Fibroblast of pulmonary artery (primary cell): ENCODE results near the gene CAPN10.

Experiments used
- DNase-seq: peaks from one replicate; pipeline ENCODE4 v3.0.0-alpha.2; 2010; ENCODE audit warnings: low read depth
- H3K4me3 ChIP-seq: replicated peaks from 2 replicates; pipeline ENCODE4 v1.5.1; 2011; ENCODE audit warnings: low read depth, mild to moderate bottlenecking, control low read depth, low read length, moderate library complexity
- TF ChIP-seq, protein P1 (sequence below): IDR thresholded peaks from 2 replicates; pipeline ENCODE4 v1.5.1; 2011; ENCODE audit warnings: mild to moderate bottlenecking, control low read depth, low read length, inconsistent platforms; ENCODE audit errors: missing control alignments

Gene CAPN10

DNA sequence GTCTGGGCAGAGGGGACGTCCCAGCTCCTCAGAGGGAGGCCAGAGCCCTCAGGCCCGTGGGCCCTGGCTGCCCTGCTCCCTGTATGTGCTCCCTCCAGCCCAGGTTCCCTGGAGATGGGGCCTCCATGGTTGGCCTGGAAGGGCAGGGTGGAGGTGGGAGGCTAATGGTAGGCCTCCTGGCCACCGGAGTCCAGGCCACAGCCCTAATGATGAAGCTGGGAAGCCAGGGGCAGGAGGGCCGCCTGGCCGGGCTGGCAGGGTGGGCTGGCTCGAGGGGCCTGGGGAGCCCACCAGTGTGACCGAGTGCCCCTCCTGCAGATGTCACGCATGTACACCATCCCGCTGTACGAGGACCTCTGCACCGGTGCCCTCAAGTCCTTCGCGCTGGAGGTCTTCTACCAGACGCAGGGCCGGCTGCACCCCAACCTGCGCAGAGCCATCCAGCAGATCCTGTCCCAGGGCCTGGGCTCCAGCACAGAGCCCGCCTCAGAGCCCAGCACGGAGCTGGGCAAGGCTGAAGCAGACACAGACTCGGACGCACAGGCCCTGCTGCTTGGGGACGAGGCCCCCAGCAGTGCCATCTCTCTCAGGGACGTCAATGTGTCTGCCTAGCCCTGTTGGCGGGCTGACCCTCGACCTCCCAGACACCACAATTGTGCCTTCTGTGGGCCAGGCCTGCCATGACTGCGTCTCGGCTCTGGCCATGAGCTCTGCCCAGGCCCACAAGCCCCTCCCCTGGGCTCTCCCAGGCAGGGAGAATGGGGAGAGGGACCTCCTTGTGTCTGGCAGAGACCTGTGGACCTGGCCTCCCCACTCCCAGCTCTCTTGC, 9.0 kb upstream of the CAPN10 start:
- DNase-seq = no peak
- H3K4me3 ChIP-seq = no peak overlapping the region
- TF ChIP-seq, protein P1, sequence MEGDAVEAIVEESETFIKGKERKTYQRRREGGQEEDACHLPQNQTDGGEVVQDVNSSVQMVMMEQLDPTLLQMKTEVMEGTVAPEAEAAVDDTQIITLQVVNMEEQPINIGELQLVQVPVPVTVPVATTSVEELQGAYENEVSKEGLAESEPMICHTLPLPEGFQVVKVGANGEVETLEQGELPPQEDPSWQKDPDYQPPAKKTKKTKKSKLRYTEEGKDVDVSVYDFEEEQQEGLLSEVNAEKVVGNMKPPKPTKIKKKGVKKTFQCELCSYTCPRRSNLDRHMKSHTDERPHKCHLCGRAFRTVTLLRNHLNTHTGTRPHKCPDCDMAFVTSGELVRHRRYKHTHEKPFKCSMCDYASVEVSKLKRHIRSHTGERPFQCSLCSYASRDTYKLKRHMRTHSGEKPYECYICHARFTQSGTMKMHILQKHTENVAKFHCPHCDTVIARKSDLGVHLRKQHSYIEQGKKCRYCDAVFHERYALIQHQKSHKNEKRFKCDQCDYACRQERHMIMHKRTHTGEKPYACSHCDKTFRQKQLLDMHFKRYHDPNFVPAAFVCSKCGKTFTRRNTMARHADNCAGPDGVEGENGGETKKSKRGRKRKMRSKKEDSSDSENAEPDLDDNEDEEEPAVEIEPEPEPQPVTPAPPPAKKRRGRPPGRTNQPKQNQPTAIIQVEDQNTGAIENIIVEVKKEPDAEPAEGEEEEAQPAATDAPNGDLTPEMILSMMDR = no peak

DNA sequence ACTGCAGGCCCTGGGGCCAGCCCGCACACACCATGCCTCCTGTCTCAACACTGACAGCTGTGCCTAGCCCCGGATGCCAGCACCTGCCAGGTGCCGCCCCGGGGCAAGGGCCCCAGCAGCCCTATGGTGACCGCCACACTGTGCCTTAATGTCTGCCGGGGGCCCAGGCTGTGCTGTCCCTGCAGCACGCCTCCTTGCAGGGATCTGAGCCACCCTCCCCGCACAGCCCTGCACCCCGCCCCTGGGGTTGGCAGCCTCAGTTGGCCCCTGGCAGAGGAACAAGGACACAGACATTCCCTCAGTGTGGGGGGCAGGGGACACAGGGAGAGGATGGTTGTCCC, 8.5 kb upstream of the CAPN10 start:
- no peak overlapping the region for H3K4me3 ChIP-seq
- no peak for DNase-seq
- TF ChIP-seq, protein P1 = no peak

DNA sequence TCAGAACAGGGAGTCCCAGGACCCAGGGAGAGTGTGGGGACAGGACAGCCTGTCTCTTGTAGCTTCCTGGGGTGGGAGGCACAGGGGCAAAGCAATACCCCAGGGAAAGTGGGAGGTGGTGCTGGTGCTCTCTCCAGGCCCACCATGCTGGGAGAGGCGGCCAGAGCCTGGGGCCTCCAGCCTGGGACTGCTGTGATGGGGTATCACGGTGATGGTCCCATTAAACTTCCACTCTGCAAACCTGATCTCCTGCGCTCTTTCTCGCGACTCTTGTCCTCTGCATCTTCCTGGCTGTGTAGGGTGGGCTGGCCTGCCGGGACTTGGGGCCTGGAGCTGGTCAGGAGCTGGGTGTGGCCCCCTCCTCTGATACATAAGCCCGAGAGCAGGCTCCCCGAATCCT, 8.0 kb upstream of the CAPN10 start:
- no peak for DNase-seq
- no peak overlapping the region for H3K4me3 ChIP-seq
- TF ChIP-seq, protein P1 = no peak

DNA sequence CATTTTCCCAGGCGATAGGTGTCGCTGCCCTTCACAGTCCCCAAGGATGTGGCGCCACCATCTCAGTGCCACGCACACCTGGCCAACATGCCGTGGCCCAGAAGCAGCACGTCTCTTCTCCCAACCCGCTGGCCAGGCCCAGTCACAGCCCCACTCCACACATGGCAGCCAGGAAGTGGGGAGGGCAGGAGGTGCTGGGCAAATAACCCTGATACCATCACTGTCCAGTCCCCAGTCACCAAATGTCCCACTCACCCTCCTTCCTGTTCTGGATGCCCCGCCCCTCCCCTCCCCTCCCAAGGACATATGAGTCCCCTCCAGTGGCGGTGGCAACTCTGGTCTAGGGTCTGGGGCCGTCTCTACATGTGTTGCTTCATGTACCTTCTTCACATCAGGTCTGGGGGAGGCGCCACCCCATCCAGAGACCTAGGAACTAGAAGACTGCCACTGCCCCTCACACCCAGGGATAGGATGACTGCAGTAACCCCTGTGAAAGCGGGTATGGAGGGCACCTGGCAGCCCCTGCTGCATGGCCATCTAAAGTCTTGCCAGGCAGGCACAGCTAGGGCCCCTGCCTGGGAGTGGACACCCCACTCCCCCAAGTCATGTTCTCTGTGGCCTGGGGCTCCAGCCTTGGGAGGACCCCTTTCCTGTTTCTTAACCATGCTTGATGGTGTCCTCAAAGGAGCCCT, 7.3 kb upstream of the CAPN10 start:
- no peak overlapping the region for H3K4me3 ChIP-seq
- no peak for DNase-seq
- TF ChIP-seq, protein P1 = no peak

DNA sequence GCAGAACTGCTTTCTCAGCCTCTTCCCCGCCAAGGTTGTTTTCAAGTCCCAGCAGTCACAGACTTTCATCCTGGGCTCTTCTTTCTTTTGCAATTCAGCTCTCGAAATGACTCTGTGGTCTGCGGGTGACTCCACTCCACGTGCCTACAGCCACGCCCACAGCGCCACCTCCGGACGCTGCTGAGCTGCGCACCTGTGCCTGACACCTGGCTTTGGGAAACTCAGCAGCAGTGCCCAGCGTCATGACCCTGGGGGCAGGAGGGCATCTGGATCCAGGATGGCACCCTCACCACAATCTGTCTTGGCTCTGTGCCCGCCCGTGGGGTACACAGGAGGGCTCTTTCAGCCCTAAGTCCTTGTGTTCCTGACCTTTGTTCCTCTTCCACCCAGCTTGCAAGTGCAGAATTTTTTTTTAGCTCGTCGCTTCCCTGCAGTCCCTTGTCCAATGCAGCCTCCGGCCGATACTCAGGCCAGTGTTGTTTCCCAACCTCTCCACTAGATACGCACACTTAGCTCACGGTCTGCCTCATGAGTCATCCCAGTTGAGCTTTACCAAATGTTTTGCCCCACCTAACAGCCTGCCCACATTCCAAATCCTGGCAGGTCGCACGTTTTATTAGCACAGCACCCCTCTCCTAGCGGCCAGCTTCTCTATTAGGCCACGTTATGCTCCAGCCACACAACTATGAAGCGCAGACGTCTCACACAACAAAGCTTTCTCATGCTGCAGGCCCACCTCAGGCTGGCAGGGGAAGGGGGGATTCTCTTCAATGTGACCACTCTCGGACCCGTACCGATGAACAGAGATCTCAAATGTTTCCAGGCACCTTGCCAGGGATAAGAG, 6.5 kb upstream of the CAPN10 start:
- peak; percentile 94 for DNase-seq
- H3K4me3 ChIP-seq = no peak overlapping the region
- TF ChIP-seq, protein P1 = no peak

DNA sequence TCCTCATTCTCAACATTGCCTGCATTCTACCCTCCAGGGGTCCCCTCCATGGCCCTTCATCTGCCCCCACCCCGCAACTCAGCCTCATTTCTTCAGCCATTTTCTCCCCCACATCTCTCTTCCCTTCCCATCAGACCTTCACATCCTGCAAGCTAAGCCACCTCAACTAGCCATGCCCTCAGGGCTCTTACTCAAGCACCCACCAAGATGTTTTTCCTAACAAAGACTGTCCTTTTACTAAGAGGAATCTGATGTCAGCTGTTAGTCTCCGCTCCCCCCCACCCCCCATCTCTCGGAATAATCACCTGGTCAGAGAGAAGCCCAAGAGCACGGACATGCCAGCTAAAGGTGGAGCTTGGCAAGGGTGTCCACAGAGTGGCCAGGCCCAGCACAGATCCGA, 4.7 kb upstream of the CAPN10 start:
- TF ChIP-seq, protein P1 = no peak
- H3K4me3 ChIP-seq = no peak overlapping the region
- no peak for DNase-seq
